Medulla oblongata (tissue), 1 donor: ENCODE data around the gene CSN3.
"Not testable (repeated sequence)": the region's sequence is repeated elsewhere in the genome, so short reads cannot be mapped to it uniquely, and the experiment has no call there.

ENCODE experiments used
- DNase-seq: peaks from one replicate; pipeline ENCODE4 v3.0.0-alpha.2; 2015; ENCODE audit errors: extremely low spot score

Gene CSN3, protein sequence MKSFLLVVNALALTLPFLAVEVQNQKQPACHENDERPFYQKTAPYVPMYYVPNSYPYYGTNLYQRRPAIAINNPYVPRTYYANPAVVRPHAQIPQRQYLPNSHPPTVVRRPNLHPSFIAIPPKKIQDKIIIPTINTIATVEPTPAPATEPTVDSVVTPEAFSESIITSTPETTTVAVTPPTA

GRCh38 chr4:70242297-70242696, at the start of gene CSN3:
TSS of gene CSN3 (plus strand) at chr4:70242597. CDS start at chr4:70244820, 2,223 bp downstream.
- not testable (repeated sequence) for DNase-seq

- no peak for DNase-seq
Measured at GRCh38 chr4:70192895-70193294, 49.5 kb upstream of the CSN3 start.

DNA sequence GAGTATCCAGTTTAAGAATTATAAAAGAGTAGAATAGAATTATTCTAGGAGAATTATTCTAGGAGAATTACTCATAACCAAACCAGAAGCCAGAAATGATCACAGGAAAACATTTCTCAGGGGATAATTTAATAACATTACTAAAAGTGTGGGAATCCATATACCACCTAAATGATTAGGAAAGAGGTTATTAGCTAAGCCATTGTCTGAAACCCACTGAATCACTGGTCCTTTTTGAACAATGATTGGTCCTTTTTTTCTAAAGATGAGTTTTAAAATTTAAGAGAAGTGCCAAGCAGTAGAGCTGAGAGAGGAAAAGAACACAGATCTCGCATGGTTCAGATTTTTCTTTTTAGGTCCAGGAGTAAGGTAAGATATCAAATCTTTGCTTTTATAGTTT, 47.0 kb upstream of the CSN3 start, which contains the start of gene ODAM:
ODAM (plus strand) TSS at position 301 of the 400 bp plus-strand sequence. CDS start 819 bp downstream, outside the sequence.
- no peak for DNase-seq

GRCh38 chr4:70196857-70197256, 45.5 kb upstream of the CSN3 start:
- DNase-seq: no peak

DNA sequence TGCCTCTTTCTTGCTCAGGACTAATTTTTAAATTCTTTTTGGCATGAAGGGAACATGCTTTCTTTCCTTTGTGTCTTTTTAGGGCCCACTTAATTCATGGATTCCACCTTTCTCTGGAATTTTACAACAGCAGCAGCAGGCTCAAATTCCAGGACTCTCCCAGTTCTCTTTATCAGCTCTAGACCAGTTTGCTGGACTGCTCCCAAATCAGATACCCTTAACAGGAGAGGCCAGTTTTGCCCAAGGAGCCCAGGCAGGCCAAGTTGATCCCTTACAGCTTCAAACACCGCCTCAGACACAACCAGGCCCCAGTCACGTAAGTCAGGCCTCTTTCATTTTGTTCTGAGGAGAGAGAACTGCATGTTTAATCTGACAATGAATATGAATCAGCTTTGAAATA, 44.6 kb upstream of the CSN3 start:
- no peak for DNase-seq

DNA sequence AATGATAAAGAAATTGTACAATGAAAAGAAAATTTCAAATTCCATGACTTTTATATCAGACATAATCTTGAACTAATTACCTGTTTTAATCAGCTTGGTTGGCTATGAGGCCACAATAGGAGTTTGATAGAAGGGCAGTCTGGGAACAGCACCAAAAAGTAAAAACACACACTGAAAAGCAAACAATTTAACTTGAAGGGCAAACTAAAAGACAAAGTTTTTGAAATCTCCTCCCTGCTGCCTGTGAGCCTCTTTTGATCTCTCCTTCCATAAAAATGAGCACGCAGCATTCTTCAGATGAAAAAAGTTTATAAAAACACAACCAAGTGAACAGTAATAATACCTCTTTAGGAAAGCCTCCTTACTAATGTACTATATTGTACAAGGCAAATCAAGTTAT, 38.8 kb upstream of the CSN3 start:
- DNase-seq: no peak

DNA sequence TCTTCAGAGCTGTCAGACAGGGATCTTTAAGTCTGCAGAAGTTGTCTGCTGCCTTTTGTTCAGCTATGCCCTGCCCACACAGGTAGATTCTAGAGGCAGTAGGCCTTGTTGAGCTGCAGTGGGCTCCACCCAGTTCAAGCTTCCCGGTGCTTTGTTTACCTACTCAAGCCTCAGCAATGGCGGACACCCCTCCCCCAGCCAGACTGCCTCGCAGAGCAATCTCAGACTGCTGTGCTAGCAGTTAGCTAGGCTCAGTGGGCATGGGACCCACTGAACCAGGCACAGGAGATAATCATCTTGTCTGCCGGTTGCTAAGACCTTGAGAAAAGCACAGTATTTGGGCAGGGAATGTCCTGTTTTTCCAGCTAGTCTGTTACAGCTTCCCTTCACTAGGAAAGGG, 29.6 kb upstream of the CSN3 start:
- not testable (repeated sequence) for DNase-seq

DNA sequence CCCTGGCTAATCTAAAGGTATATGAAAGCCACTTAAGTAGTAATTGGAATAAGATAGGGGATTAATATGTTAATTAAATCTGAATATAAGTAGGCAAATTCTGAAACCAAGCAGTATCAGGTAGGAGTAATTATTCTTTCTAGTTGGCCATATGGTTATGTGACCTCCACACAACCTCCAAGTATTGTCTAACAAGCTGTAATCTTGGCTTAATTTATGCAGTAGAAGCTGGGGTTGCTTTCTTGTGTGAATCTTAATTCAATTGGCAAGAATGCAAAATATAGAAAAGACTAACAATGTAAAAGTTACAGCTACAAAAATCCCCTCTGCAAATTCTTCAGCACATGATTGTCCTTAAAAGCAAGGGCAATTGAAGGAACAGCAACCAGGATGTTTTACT, 26.3 kb upstream of the CSN3 start:
- not testable (repeated sequence) for DNase-seq

- DNase-seq: not testable (repeated sequence)
Measured at GRCh38 chr4:70216550-70216949, 25.8 kb upstream of the CSN3 start.

GRCh38 chr4:70221389-70221788, 21.0 kb upstream of the CSN3 start:
- DNase-seq: not testable (repeated sequence)

GRCh38 chr4:70221818-70222217, 20.6 kb upstream of the CSN3 start:
- not testable (repeated sequence) for DNase-seq

GRCh38 chr4:70225824-70226223, 16.6 kb upstream of the CSN3 start, which contains the start of gene FDCSP:
TSS of gene FDCSP (plus strand) at chr4:70226124. CDS start at chr4:70231195, 5,071 bp downstream.
- no peak for DNase-seq

- no peak for DNase-seq
Measured at GRCh38 chr4:70236125-70236524, 6.3 kb upstream of the CSN3 start.

DNA sequence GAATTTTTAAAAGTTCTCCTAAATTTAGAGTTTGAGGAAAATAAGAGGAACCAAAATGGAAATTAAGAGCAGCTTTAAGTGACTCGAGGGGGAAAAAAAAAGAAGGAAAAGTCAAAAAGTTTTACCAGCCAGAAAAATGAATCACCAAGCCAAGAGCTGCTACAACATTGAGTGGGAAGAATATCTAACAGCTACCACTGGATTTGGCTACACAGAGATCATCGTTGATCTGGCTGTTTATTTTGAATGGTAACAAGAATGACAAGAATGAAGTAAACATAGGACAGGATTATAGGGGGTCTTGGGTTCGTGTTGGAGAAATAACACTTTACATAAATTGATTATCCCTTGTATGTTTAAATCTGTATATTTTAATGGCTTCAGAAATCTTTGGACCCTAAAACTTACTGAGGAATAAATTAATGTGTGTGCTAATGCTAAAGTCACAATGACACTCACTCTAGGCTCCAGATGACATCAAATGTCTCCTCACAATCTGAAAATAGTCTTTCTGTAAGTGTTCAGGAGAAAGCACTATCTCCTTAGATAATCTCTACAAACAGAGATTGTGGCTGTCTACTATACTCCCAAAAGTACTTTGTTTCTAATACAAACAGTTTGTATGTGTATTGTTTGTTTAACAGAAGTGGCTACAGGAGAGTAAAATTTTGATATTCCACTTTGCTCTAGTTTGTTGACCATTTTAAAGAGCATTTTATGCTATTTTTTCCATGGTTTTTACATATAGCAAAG, 3.1 kb upstream of the CSN3 start:
- DNase-seq: no peak

DNA sequence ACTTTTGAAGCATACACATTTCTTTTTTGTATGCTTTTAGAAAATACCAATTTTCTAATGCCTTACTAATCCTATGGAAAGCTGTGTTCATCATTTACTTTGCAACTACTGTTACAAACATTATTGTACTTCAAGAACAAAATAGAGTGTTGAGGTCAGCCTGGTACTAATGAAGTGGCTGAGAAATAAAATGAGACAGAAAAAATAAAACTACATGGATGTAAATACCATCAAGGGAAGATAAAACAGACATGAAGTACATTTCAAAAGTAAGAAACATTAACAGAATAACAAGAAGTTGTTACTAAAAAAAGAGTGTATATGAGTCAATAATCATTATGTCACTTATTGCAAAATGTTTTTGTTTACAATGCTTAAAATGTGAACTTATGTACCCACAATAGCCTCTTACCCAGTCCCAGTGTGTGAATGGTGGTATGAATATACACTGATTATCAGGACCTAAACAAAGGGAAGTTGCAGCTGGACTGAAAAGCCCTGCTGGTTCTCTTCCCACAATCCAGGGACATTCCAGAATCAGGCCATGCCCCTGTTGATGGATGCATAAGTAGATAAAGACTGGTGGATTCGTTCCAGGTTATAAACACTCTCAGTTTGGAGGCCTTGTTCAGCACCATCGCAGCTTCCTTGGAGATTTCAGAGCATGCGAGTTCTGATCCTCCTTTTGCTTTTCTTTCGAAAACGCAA, 2.4 kb upstream of the CSN3 start:
- DNase-seq: no peak

GRCh38 chr4:70243091-70243490, 694 bp downstream of the CSN3 start:
- DNase-seq: no peak

GRCh38 chr4:70251250-70251944, 9.0 kb downstream of the CSN3 start:
- DNase-seq: no peak

GRCh38 chr4:70251945-70252277, 9.5 kb downstream of the CSN3 start:
- no peak for DNase-seq

GRCh38 chr4:70269674-70270073, 27.3 kb downstream of the CSN3 start:
- DNase-seq: no peak

DNA sequence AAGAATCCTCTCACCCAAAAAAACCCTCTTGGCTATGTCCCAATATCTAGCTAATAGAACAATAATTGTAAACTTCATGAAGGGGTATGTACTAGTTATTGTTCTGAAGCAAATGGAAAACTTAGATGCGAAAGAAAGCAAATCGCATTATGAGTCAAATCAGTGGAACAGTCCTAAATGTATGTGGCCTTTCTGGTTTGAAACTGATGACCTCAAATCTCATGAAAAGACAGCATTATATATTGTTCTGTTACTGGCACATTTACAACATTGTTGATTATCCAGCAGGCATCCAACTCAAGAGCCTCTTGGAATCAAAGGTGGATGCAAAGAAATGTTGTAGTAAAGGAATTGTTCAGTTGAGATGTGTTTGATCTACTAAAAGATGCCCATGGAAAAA, 34.7 kb downstream of the CSN3 start:
- peak; percentile 45 for DNase-seq

DNA sequence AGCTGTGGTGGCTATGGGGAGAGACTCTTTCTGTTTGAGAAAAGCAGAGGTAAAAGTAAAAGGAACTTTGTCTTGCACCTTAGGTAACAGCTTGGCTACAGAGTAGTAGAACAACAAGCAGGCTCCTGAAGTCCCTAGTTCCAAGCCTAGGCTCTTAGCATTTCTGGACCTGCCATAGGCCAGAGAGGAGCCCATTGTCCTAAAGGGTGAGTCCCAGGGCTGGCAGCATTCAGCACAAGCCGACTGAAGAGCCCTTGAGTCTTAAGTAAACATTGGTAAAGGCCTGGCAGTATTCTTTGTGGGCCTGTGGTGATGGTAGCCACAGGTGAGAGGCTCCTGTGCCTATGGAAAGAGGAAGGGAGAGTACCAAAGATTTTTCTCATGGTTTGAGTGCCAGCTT, 38.2 kb downstream of the CSN3 start:
- no peak for DNase-seq

GRCh38 chr4:70288651-70289050, 46.3 kb downstream of the CSN3 start:
- no peak for DNase-seq
